HepG2 (cell line): ENCODE measurements around the gene AKAP7. TPM values are rescaled to one million over a fixed set of nuclear protein-coding genes. Genes with fewer than 3 reads are reported as not detected.

Source experiments
- ATAC-seq: fragments of 200-7000 bp; cut with Tn5 transposase; 3 replicates; pipeline ENCODE4 v1.9.1; 2020; ENCODE audit warnings: mild to moderate bottlenecking, moderate library complexity
- BruUV-seq: library from RNA; stranded (reverse); fragments of 400-500 nt; replicated peaks from 2 replicates; lab custom pipeline; 2021; lab: Mats Ljungman, UMichigan
- CTCF ChIA-PET: fragments of 300-600 bp; formaldehyde crosslinking; extraction: SDS; loops from one replicate; lab custom pipeline; 2021; ENCODE audit warnings: low total read pairs, inconsistent platforms, low intra/inter-chr PET ratio; lab: Yijun Ruan, JAX
- POLR2A ChIA-PET: fragments of 350-600 bp; sonication (Branson Sonifier 250); formaldehyde crosslinking; loops from one replicate; lab custom pipeline; 2020; ENCODE audit warnings: antibody characterized with exemption, inconsistent platforms; lab: Yijun Ruan, JAX
- DNase-seq: peaks from one replicate; pipeline ENCODE4 v3.0.0-alpha.2; 2015; ENCODE audit warnings: low spot score
- FAIRE-seq: peaks from 3 replicates; lab custom pipeline; 2011; peaks lifted over from hg19 to GRCh38; lab: Jason Lieb, UNC
- H2AFZ ChIP-seq: one replicate; pipeline ENCODE4 v1.6.1; 2011; ENCODE audit warnings: low read length, inconsistent platforms
- H3K27ac ChIP-seq: fragments of 300-600 bp; 3 replicates; pipeline ENCODE4 v1.8.0; 2011; ENCODE audit warnings: mixed run types, mild to moderate bottlenecking, mixed read lengths, low read length, inconsistent platforms; ENCODE audit not compliant: insufficient read depth; ENCODE audit errors: extremely low read length
- H3K27me3 ChIP-seq, 2 experiments: fragments of 200-600 bp in 1 of 2; 2 replicates in 1 of 2; 3 replicates in 1 of 2; pipeline versions ENCODE4 v1.6.0 to v1.8.0; 2011; ENCODE audit warnings: low read length in 2 of 2, mild to moderate bottlenecking in 2 of 2, moderate library complexity in 2 of 2, inconsistent platforms in 1 of 2; ENCODE audit not compliant: insufficient read depth in 2 of 2, control insufficient read depth in 1 of 2
- H3K36me3 ChIP-seq, 2 experiments: fragments of 200-600 bp in 1 of 2; replicated peaks in 1 of 2; 2 replicates in 1 of 2; 3 replicates in 1 of 2; pipeline versions ENCODE4 v1.5.1 to v1.8.0; 2011; ENCODE audit warnings: low read length in 2 of 2, inconsistent platforms in 1 of 2; ENCODE audit not compliant: insufficient read depth in 2 of 2, control insufficient read depth in 1 of 2
- H3K4me1 ChIP-seq: 2 replicates; pipeline ENCODE4 v1.5.1; 2012; ENCODE audit warnings: low read length, inconsistent platforms; ENCODE audit not compliant: insufficient read depth
- H3K4me2 ChIP-seq: 2 replicates; pipeline ENCODE4 v1.6.0; 2011; ENCODE audit warnings: low read depth, low read length, inconsistent platforms
- H3K4me3 ChIP-seq, 3 experiments: fragments of 200-600 bp in 1 of 3; sonication (generic), shearing (Covaris generic) in 1 of 3; replicated peaks in 1 of 3; 2 replicates each; pipeline ENCODE4 v1.5.1; 2011 to 2016; ENCODE audit warnings: low read length in 3 of 3, inconsistent platforms in 2 of 3, low read depth in 2 of 3, mild to moderate bottlenecking in 2 of 3, control low read depth in 1 of 3, mixed read lengths in 1 of 3; ENCODE audit not compliant: insufficient read depth in 1 of 3
- H3K79me2 ChIP-seq: one replicate; pipeline ENCODE4 v1.6.1; 2011; ENCODE audit warnings: low read length, inconsistent platforms; ENCODE audit not compliant: insufficient read depth
- H3K9ac ChIP-seq: 2 replicates; pipeline ENCODE4 v1.6.0; 2011; ENCODE audit warnings: mild to moderate bottlenecking, low read depth, low read length, inconsistent platforms; ENCODE audit not compliant: insufficient read depth
- H3K9me3 ChIP-seq: 2 replicates; pipeline ENCODE4 v1.5.1; 2012; ENCODE audit warnings: mild to moderate bottlenecking, low read length
- H4K20me1 ChIP-seq: 2 replicates; pipeline ENCODE4 v1.6.0; 2011; ENCODE audit warnings: inconsistent platforms, mild to moderate bottlenecking, low read length, moderate library complexity; ENCODE audit not compliant: insufficient read depth
- CTCF ChIP-seq: sonication (generic); formaldehyde crosslinking; IDR thresholded peaks from 2 replicates; pipeline ENCODE4 v1.5.0; 2020; ENCODE audit warnings: mild to moderate bottlenecking, missing genetic modification reagents, moderate library complexity
- DRAP1 ChIP-seq: IDR thresholded peaks from 2 replicates; pipeline ENCODE4 v1.6.1; 2016; ENCODE audit warnings: missing genetic modification reagents, missing compliant biosample characterization
- NAIF1 ChIP-seq: sonication (generic); formaldehyde crosslinking; IDR thresholded peaks from 2 replicates; pipeline ENCODE4 v1.5.0; 2020; ENCODE audit warnings: mild to moderate bottlenecking, missing genetic modification reagents, borderline replicate concordance
- THRA ChIP-seq: sonication (generic); formaldehyde crosslinking; IDR thresholded peaks from 2 replicates; pipeline ENCODE4 v1.4.0; 2020; ENCODE audit warnings: missing genetic modification reagents, borderline replicate concordance
- ZNF138 ChIP-seq: sonication (generic); formaldehyde crosslinking; IDR thresholded peaks from 2 replicates; pipeline ENCODE4 v1.5.0; 2020; ENCODE audit warnings: mild to moderate bottlenecking, low read depth, missing genetic modification reagents
- ZNF207 ChIP-seq: fragments of 450-650 bp; IDR thresholded peaks from 2 replicates; pipeline ENCODE4 v1.6.1; 2016; ENCODE audit warnings: antibody characterized with exemption, borderline replicate concordance
- ZNF276 ChIP-seq: sonication (generic); formaldehyde crosslinking; IDR thresholded peaks from 2 replicates; pipeline ENCODE4 v1.4.0; 2020; ENCODE audit warnings: mild to moderate bottlenecking, low read depth, missing genetic modification reagents
- ZNF468 ChIP-seq: sonication (generic); formaldehyde crosslinking; IDR thresholded peaks from 2 replicates; pipeline ENCODE4 v1.8.0; 2022; ENCODE audit warnings: mild to moderate bottlenecking, moderate library complexity, missing genetic modification reagents
- ZNF598 ChIP-seq: sonication (generic); formaldehyde crosslinking; IDR thresholded peaks from 2 replicates; pipeline ENCODE4 v1.5.1; 2020; ENCODE audit warnings: mild to moderate bottlenecking, missing genetic modification reagents, borderline replicate concordance
- ZNF709 ChIP-seq: sonication (generic); formaldehyde crosslinking; IDR thresholded peaks from 2 replicates; pipeline ENCODE4 v1.5.0; 2020; ENCODE audit warnings: mild to moderate bottlenecking, missing genetic modification reagents
- ZNF766 ChIP-seq: sonication (generic); formaldehyde crosslinking; IDR thresholded peaks from 2 replicates; pipeline ENCODE4 v1.5.0; 2020; ENCODE audit warnings: missing genetic modification reagents, borderline replicate concordance
- ZNF776 ChIP-seq: sonication (generic); formaldehyde crosslinking; IDR thresholded peaks from 2 replicates; pipeline ENCODE4 v1.4.0; 2020; ENCODE audit warnings: mild to moderate bottlenecking, missing genetic modification reagents
- WGBS: methylation state at CpG from one replicate; pipeline ENCODE4 v1.1.6; 2017; ENCODE audit warnings: low lambda C conversion rate; 5-methylcytosine and 5-hydroxymethylcytosine counted together
- in situ Hi-C: cut with HindIII; loops from 2 replicates; pipeline ENCODE4 v1.10.0; 2017; ENCODE audit warnings: low pct_unique_long_range_greater_than_20kb; ENCODE audit not compliant: extremely low pct_ligation_motif_present
- intact Hi-C: fragments of 100-400 bp; cut with micrococcal nuclease; formaldehyde crosslinking; loops from one replicate; pipeline ENCODE4 v1.10.0; 2022; ENCODE audit not compliant: unreplicated experiment
- polyA plus RNA-seq, 8 experiments: library from polyadenylated mRNA; depleted of rRNA in 3 of 8; stranded (reverse) in 7 of 8; unstranded in 1 of 8; fragments of >200 nt; fragmentation: Illumina TruSeq in 4 of 8; extraction: Trizol in 4 of 8; gene quantifications; 2 replicates each; pipeline versions ENCODE4 v1.2.1 to v1.2.3, GENCODE V29; 2011 to 2016; ENCODE audit warnings: low read depth in 4 of 8, missing spikeins in 1 of 8, mixed read lengths in 1 of 8; ENCODE audit not compliant: insufficient read depth in 1 of 8
- total RNA-seq, 5 experiments: library from RNA; depleted of rRNA; stranded (reverse); fragments of >200 nt; fragmentation: Illumina TruSeq; extraction: Trizol; gene quantifications; 2 replicates each; pipeline ENCODE4 v1.2.3, GENCODE V29; 2016; ENCODE audit warnings: low read depth in 1 of 5

The AKAP7 gene
- total and polyA plus RNA-seq, 2 of the 13 experiments (the other 11 are each of a cell fraction or from before 2014, with no cell fraction given): 3.6 to 11.7 TPM

- no peaks in the 10 kb centered on the region for H4K20me1 ChIP-seq
- 0 out of 5 replicates have a peak, but pooled peaks cover 0 to 2% of the 10 kb centered on the region in 2 experiments for H3K36me3 ChIP-seq
- FAIRE-seq (no peak), ATAC-seq (no peak), DNase-seq (no peak)
- H3K9ac ChIP-seq: no peak overlapping the region
- ChIA-PET POLR2A (no interaction called here), CTCF (no interaction called here)
- no peaks in the 10 kb centered on the region for H3K79me2 ChIP-seq
- 95% methylated on average over 3 of the region's 3 CpGs for WGBS
- no peaks in the 10 kb centered on the region for H3K9me3 ChIP-seq
- TF ChIP-seq NAIF1 (CRISPR knock-in tag) (no peak), ZNF766 (peak; percentile 90; the same call in 1 of the 2 replicates)
- intact Hi-C loops: no loop called here
- no TSS peak for BruUV-seq
- no peak overlapping the region for H3K4me2 ChIP-seq
- in situ Hi-C loops: no loop called here
- peaks cover 10% of the 10 kb centered on the region for H3K4me1 ChIP-seq
- H3K27ac ChIP-seq: no peak overlapping the region
- no peaks in the 10 kb centered on the region for H3K27me3 ChIP-seq
- H2AFZ ChIP-seq: no peak overlapping the region
- no peak overlapping the region for H3K4me3 ChIP-seq
These were observed 8.1 kb downstream of the AKAP7 start for GRCh38 chr6:131143319-131143718.

- POLR2A ChIA-PET: no interaction called here
- DNase-seq (no peak), FAIRE-seq (no peak), ATAC-seq (no peak)
- Histone ChIP-seq H4K20me1 (no peaks in the 10 kb centered on the region), H3K4me3 (no peak overlapping the region), H2AFZ (no peak overlapping the region), H3K36me3 (0 out of 5 replicates have a peak, but pooled peaks cover 0 to 2% of the 10 kb centered on the region in 2 experiments), H3K79me2 (no peaks in the 10 kb centered on the region), H3K9ac (no peak overlapping the region), H3K9me3 (no peaks in the 10 kb centered on the region), H3K4me1 (peaks cover 10% of the 10 kb centered on the region), H3K4me2 (no peak overlapping the region), H3K27ac (no peak overlapping the region), H3K27me3 (no peaks in the 10 kb centered on the region)
- CTCF ChIA-PET: no interaction called here
- no TSS peak for BruUV-seq
- in situ Hi-C loops (no loop called here), intact Hi-C loops (no loop called here)
- WGBS: 94% methylated on average over 2 of the region's 2 CpGs
- TF ChIP-seq ZNF138 (CRISPR knock-in tag): no peak
- TF ChIP-seq ZNF276: no peak
- TF ChIP-seq ZNF776 (CRISPR knock-in tag): no peak
- no peak for TF ChIP-seq ZNF598 (CRISPR knock-in tag)
- TF ChIP-seq ZNF709 (CRISPR knock-in tag): no peak
- TF ChIP-seq DRAP1 (CRISPR knock-in tag): no peak
- no peak for TF ChIP-seq THRA (CRISPR knock-in tag)
- no peak for TF ChIP-seq CTCF (CRISPR knock-in tag)
- TF ChIP-seq ZNF468 (CRISPR knock-in tag): no peak
- TF ChIP-seq ZNF207: no peak
These were observed 11.6 kb downstream of the AKAP7 start for GRCh38 chr6:131146865-131147264.
